BE2C (cell line): ENCODE measurements around the gene CLEC3B.

Experiments
- DNase-seq: peaks from one replicate; pipeline ENCODE4 v3.0.0-alpha.2; 2020
- H3K27me3 ChIP-seq: fragments of 250-450 bp; sonication (Bioruptor Pico); 2 replicates; pipeline ENCODE4 v1.5.1; 2020; ENCODE audit warnings: mild to moderate bottlenecking
- H3K36me3 ChIP-seq: fragments of 250-450 bp; sonication (Bioruptor Pico); 2 replicates; pipeline ENCODE4 v1.5.1; 2020; ENCODE audit warnings: mild to moderate bottlenecking
- H3K4me1 ChIP-seq: fragments of 250-450 bp; sonication (Bioruptor Pico); 2 replicates; pipeline ENCODE4 v1.5.1; 2020
- H3K4me3 ChIP-seq: 2 replicates; pipeline ENCODE4 v1.5.1; 2011; ENCODE audit warnings: low read depth, low read length
- H3K9me3 ChIP-seq: fragments of 250-450 bp; sonication (Bioruptor Pico); 2 replicates; pipeline ENCODE4 v1.5.1; 2020
- CTCF ChIP-seq: IDR thresholded peaks from 2 replicates; pipeline ENCODE4 v1.5.1; 2012; ENCODE audit warnings: mild to moderate bottlenecking, low read depth, low read length

Gene CLEC3B

GRCh38 chr3:45054196-45054857 lies 28.2 kb downstream of the CLEC3B start:
- no peak for TF ChIP-seq CTCF
- no peaks in the 10 kb centered on the region for H3K36me3 ChIP-seq
- H3K4me3 ChIP-seq: no peak overlapping the region
- DNase-seq: no peak
- no peaks in the 10 kb centered on the region for H3K4me1 ChIP-seq
- H3K9me3 ChIP-seq: no peaks in the 10 kb centered on the region
- no peaks in the 10 kb centered on the region for H3K27me3 ChIP-seq

GRCh38 chr3:45055032-45055410 lies 28.9 kb downstream of the CLEC3B start:
- Histone ChIP-seq H3K4me3 (no peak overlapping the region), H3K27me3 (no peaks in the 10 kb centered on the region), H3K9me3 (no peaks in the 10 kb centered on the region), H3K4me1 (no peaks in the 10 kb centered on the region), H3K36me3 (no peaks in the 10 kb centered on the region)
- DNase-seq: no peak
- TF ChIP-seq CTCF: no peak

GRCh38 chr3:45055411-45056143 lies 29.5 kb downstream of the CLEC3B start:
- peak; percentile 31 for TF ChIP-seq CTCF
- Histone ChIP-seq H3K36me3 (no peaks in the 10 kb centered on the region), H3K27me3 (no peaks in the 10 kb centered on the region), H3K4me3 (no peak overlapping the region), H3K9me3 (no peaks in the 10 kb centered on the region), H3K4me1 (no peaks in the 10 kb centered on the region)
- peak; percentile 9 for DNase-seq

GRCh38 chr3:45056608-45057301 lies 30.7 kb downstream of the CLEC3B start:
- no peak for TF ChIP-seq CTCF
- H3K4me3 ChIP-seq: no peak overlapping the region
- no peak for DNase-seq
- no peaks in the 10 kb centered on the region for H3K9me3 ChIP-seq
- no peaks in the 10 kb centered on the region for H3K27me3 ChIP-seq
- no peaks in the 10 kb centered on the region for H3K4me1 ChIP-seq
- no peaks in the 10 kb centered on the region for H3K36me3 ChIP-seq

- Histone ChIP-seq H3K27me3 (no peaks in the 10 kb centered on the region), H3K4me3 (no peak overlapping the region), H3K36me3 (no peaks in the 10 kb centered on the region), H3K4me1 (no peaks in the 10 kb centered on the region), H3K9me3 (no peaks in the 10 kb centered on the region)
- no peak for TF ChIP-seq CTCF
- DNase-seq: no peak
These were observed 31.5 kb downstream of the CLEC3B start for GRCh38 chr3:45057557-45057956.

- H3K9me3 ChIP-seq: no peaks in the 10 kb centered on the region
- H3K4me1 ChIP-seq: no peaks in the 10 kb centered on the region
- TF ChIP-seq CTCF: no peak
- DNase-seq: no peak
- no peak overlapping the region for H3K4me3 ChIP-seq
- H3K36me3 ChIP-seq: no peaks in the 10 kb centered on the region
- H3K27me3 ChIP-seq: no peaks in the 10 kb centered on the region
These were observed 33.0 kb downstream of the CLEC3B start for GRCh38 chr3:45059132-45059531.
